Subcutaneous adipose tissue (tissue), 4 donors: ENCODE data around the gene UGT2B28. TPM values are rescaled to one million over a fixed set of nuclear protein-coding genes. Genes with fewer than 3 reads are reported as not detected.

ENCODE experiments used
- total RNA-seq, 4 donors: library from RNA; depleted of rRNA; stranded (reverse); fragments of >200 nt; gene quantifications; one replicate each; pipeline ENCODE4 v1.1.0, GENCODE V29; 2016

UGT2B28 gene
- total RNA-seq, 4 donors from 2014 or later, result not detected

Other genes with a start within 250 kb of the UGT2B28 start
- not detected for gene UGT2B7, start 184.0 kb upstream of the UGT2B28 start, total RNA-seq
- gene UGT2B11, start 65.7 kb upstream of the UGT2B28 start, total RNA-seq, result not detected
- not detected for gene UGT2B4, start 215.4 kb downstream of the UGT2B28 start, total RNA-seq